ENCODE data around the gene NGDN. TPM values are rescaled to one million over a fixed set of nuclear protein-coding genes. Genes with fewer than 3 reads are reported as not detected.

Gene NGDN
- polyA plus RNA-seq, 1 of the 3 experiments (the other 2 are of a cell fraction): 64.3 TPM

DNA sequence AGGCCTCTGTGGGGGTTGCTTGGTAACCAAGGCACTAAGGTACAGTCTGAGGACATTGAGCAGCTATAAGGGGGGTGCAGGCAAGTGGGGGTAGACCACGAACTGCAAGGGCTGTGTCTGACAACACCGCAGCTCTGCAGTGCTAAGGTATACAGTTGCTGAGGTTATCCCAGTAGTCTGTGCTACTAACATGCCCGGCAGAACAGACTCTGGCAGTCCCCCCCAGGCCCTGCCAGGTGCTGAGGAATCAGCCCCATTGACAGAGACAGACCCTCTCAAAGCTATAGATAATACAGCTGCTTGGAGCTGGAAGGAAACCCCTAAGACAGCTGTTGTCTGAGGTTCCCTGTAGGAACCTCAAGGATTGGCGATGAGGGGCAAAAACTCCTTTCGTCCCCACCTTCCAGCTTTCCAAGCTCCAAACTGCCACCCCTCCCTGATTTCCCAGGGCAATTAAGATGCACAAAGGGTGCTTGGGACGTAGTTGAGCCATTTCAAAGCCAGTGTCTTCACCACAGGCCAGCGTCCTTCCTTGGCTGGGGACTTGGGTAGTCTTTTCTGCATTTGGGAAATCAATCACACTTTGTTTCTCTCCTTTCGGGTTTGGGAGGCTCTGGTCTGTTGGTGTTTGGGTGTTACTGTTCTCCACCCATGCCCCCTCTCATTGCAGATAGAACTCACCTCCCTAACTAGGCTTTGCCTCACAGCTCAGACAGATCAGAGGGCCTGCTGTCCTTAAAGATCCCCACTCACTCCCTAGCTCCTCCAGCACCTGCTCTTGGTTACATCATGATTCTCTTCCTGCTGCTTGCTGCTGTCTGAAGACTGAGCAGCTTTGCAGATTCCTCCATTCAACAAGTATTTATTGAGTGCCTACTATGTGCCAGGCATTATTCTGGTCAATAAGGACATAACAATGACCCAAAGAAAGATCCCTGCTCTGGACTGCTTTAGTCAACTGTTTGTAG lies 32.1 kb upstream of the NGDN start:
- DNase-seq: no peak
- TF ChIP-seq FOXM1 (IDR thresholded peaks at IDR 0.05; ENCODE audit: low read depth) (no peak), RFX5 (IDR thresholded peaks at IDR 0.05; ENCODE audit: low read length) (no peak), FOSL2 (IDR thresholded peaks at IDR 0.05; ENCODE audit: borderline replicate concordance, low read depth) (no peak), CHD2 (IDR thresholded peaks at IDR 0.05; ENCODE audit: low read length, partially characterized antibody) (no peak), RCOR1 (IDR thresholded peaks at IDR 0.05; ENCODE audit: low read length) (no peak), GATA2 (CRISPR knock-in tag; IDR thresholded peaks at IDR 0.05) (no peak), EZH2phosphoT487 (IDR thresholded peaks at IDR 0.05; ENCODE audit: borderline replicate concordance, low read depth) (no peak), GABPA (IDR thresholded peaks at IDR 0.05; ENCODE audit: low read depth) (no peak)
- TF ChIP-seq, protein P1, sequence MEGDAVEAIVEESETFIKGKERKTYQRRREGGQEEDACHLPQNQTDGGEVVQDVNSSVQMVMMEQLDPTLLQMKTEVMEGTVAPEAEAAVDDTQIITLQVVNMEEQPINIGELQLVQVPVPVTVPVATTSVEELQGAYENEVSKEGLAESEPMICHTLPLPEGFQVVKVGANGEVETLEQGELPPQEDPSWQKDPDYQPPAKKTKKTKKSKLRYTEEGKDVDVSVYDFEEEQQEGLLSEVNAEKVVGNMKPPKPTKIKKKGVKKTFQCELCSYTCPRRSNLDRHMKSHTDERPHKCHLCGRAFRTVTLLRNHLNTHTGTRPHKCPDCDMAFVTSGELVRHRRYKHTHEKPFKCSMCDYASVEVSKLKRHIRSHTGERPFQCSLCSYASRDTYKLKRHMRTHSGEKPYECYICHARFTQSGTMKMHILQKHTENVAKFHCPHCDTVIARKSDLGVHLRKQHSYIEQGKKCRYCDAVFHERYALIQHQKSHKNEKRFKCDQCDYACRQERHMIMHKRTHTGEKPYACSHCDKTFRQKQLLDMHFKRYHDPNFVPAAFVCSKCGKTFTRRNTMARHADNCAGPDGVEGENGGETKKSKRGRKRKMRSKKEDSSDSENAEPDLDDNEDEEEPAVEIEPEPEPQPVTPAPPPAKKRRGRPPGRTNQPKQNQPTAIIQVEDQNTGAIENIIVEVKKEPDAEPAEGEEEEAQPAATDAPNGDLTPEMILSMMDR (IDR thresholded peaks at IDR 0.05): no peak
- TF ChIP-seq, protein P2, sequence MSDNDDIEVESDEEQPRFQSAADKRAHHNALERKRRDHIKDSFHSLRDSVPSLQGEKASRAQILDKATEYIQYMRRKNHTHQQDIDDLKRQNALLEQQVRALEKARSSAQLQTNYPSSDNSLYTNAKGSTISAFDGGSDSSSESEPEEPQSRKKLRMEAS (IDR thresholded peaks at IDR 0.05; ENCODE audit: low read depth): no peak
- CTCF ChIA-PET: interaction anchor here (1.1 to 1.7 kb wide), 3 partner anchors 11 to 122 kb away, joined by 3 to 6 read pairs (median 3); no protein-coding TSS in a partner anchor

DNA sequence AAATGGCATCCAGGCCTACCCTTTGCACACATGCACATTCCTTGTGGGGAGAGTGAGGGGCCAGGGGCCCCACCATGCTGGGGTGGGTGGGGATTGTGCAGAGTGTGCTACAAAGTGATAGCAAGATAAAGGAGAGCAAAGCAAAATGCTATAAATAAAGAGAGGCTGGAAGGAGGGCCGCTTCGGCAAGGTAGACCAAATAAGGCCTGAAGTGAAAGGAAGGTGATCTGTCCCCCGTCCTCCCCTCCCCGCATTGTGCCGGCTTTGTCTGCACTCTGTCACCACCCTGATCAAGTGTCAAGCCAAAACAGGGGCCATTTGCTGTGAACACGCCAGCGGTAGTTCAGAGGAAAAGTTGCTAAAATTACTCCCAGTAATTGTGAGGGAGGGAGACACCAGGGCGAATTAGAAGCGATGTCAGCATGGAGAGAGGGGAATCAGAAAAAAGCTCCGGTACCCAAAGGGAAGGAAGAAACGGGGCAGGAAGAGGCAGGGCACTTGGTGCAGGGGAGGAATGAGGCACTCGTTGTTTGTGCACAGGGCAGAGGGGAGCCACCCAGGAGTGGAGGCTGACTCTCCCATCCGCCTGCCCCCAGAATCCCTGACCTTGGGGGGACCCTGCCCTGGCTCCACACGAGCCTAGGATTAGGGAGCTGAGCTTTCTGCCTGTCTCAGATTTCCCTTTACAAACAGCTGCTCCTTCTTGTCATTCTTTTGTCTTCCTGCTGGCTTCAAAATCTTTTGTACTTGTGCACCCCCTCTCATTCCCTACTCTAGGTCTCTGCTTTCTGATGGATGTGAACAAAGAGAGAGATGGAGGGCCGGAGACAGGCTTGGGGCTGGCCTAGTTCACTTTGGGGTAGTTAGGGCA lies 31.2 kb upstream of the NGDN start:
- H3K4me2 ChIP-seq: no peak overlapping the region
- H2AFZ ChIP-seq (ENCODE audit: low read depth): no peak overlapping the region
- DNase-seq: no peak
- no peaks in the 10 kb centered on the region for H3K79me2 ChIP-seq (ENCODE audit: insufficient read depth)
- no peaks in the 10 kb centered on the region for H3K9me3 ChIP-seq
- H3K4me1 ChIP-seq (ENCODE audit: control insufficient read depth in 1 of 2, insufficient read depth in 2 of 2, low read depth in 1 of 2, low read length in 1 of 2): no peaks in the 10 kb centered on the region
- 49% methylated on average over 15 of the region's 15 CpGs for WGBS (ENCODE audit: low lambda C conversion rate)
- H3K27me3 ChIP-seq (ENCODE audit: insufficient read depth): peaks cover 19% of the 10 kb centered on the region
- no peak overlapping the region for H3K4me3 ChIP-seq (ENCODE audit: low read depth in 2 of 2, low read length in 1 of 2)
- ChIA-PET POLR2A (no interaction called here), CTCF (interaction anchor here (0.7 kb wide), 1 partner anchor 144 kb away, joined by 3 read pairs; no protein-coding TSS in a partner anchor)
- no peak overlapping the region for H3K9ac ChIP-seq
- no peak overlapping the region for H3K27ac ChIP-seq (ENCODE audit: low read depth in 2 of 2, low read length in 1 of 2)
- no peaks in the 10 kb centered on the region for H3K36me3 ChIP-seq (replicated peaks in 1 of 2; ENCODE audit: control insufficient read depth in 1 of 2, insufficient read depth in 2 of 2, low read length in 1 of 2)
- H3K9me2 ChIP-seq: no peaks in the 10 kb centered on the region
- no peaks in the 10 kb centered on the region for H3F3A ChIP-seq (replicated peaks; ENCODE audit: insufficient read depth)
- no peaks in the 10 kb centered on the region for H4K20me1 ChIP-seq (ENCODE audit: insufficient read depth)
- TF ChIP-seq, protein P3, sequence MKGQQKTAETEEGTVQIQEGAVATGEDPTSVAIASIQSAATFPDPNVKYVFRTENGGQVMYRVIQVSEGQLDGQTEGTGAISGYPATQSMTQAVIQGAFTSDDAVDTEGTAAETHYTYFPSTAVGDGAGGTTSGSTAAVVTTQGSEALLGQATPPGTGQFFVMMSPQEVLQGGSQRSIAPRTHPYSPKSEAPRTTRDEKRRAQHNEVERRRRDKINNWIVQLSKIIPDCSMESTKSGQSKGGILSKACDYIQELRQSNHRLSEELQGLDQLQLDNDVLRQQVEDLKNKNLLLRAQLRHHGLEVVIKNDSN (IDR thresholded peaks at IDR 0.05; ENCODE audit: borderline replicate concordance, low read depth): no peak
- TF ChIP-seq, protein P4, sequence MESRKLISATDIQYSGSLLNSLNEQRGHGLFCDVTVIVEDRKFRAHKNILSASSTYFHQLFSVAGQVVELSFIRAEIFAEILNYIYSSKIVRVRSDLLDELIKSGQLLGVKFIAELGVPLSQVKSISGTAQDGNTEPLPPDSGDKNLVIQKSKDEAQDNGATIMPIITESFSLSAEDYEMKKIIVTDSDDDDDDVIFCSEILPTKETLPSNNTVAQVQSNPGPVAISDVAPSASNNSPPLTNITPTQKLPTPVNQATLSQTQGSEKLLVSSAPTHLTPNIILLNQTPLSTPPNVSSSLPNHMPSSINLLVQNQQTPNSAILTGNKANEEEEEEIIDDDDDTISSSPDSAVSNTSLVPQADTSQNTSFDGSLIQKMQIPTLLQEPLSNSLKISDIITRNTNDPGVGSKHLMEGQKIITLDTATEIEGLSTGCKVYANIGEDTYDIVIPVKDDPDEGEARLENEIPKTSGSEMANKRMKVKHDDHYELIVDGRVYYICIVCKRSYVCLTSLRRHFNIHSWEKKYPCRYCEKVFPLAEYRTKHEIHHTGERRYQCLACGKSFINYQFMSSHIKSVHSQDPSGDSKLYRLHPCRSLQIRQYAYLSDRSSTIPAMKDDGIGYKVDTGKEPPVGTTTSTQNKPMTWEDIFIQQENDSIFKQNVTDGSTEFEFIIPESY (IDR thresholded peaks at IDR 0.05; ENCODE audit: borderline replicate concordance, low read depth): no peak
- no peak for TF ChIP-seq RFX5 (IDR thresholded peaks at IDR 0.05; ENCODE audit: low read length)
- TF ChIP-seq SMC3 (IDR thresholded peaks at IDR 0.05; ENCODE audit: low read depth, low read length): no peak
- TF ChIP-seq TCF12 (IDR thresholded peaks at IDR 0.05): no peak
- TF ChIP-seq EP300 (IDR thresholded peaks at IDR 0.05; ENCODE audit: borderline replicate concordance in 1 of 2, low read depth in 1 of 2, low read length in 1 of 2): no peak
- no peak for TF ChIP-seq SIN3A (IDR thresholded peaks at IDR 0.05; ENCODE audit: borderline replicate concordance, low read depth, low read length)
- TF ChIP-seq, protein P2 (IDR thresholded peaks at IDR 0.05; ENCODE audit: low read depth): no peak

More for the DNA sequence above, 32.1 kb upstream of the NGDN start:
- Histone ChIP-seq H3K4me3 (ENCODE audit: low read depth in 2 of 2, low read length in 1 of 2) (no peak overlapping the region), H3K27ac (ENCODE audit: low read depth in 2 of 2, low read length in 1 of 2) (no peak overlapping the region), H3K4me2 (no peak overlapping the region), H3K4me1 (ENCODE audit: control insufficient read depth in 1 of 2, insufficient read depth in 2 of 2, low read depth in 1 of 2, low read length in 1 of 2) (no peaks in the 10 kb centered on the region), H3K27me3 (ENCODE audit: insufficient read depth) (peaks cover 19% of the 10 kb centered on the region), H4K20me1 (ENCODE audit: insufficient read depth) (no peaks in the 10 kb centered on the region), H3K9me3 (no peaks in the 10 kb centered on the region), H3K9me2 (no peaks in the 10 kb centered on the region), H3F3A (replicated peaks; ENCODE audit: insufficient read depth) (no peaks in the 10 kb centered on the region), H2AFZ (ENCODE audit: low read depth) (no peak overlapping the region), H3K79me2 (ENCODE audit: insufficient read depth) (no peaks in the 10 kb centered on the region), H3K36me3 (replicated peaks in 1 of 2; ENCODE audit: control insufficient read depth in 1 of 2, insufficient read depth in 2 of 2, low read length in 1 of 2) (no peaks in the 10 kb centered on the region), H3K9ac (no peak overlapping the region)
- POLR2A ChIA-PET: no interaction called here
- WGBS (ENCODE audit: low lambda C conversion rate): 52% methylated on average over 6 of the region's 8 CpGs

Measured in SK-N-SH (cell line).